ENCODE data around the gene MED23. TPM values are rescaled to one million over a fixed set of nuclear protein-coding genes. Genes with fewer than 3 reads are reported as not detected.
A peak's percentile ranks its signal among the peaks of the same experiment; 100 is the strongest.

The MED23 gene
- 76.0 and 208 TPM in 2 replicates for total RNA-seq (2011; cell fraction: chromatin; rRNA removed; ENCODE audit: low replicate concordance)
- total RNA-seq (2011; cell fraction: nucleolus; rRNA removed): 27.5 and 37.9 TPM in 2 replicates
- total RNA-seq (2011; cell fraction: nucleoplasm; rRNA removed): 64.8 and 77.9 TPM in 2 replicates
- total RNA-seq (2014; rRNA removed): 19.7 and 20.5 TPM in 2 replicates
- 37.1 and 38.5 TPM in 2 replicates for total RNA-seq (2014; rRNA removed; fragmentation: Illumina TruSeq; extraction: Trizol)
- total RNA-seq (2015; rRNA removed; fragmentation: Illumina TruSeq; extraction: Trizol): 34.6 and 40.3 TPM in 2 replicates
- total RNA-seq (2021): 27.1 and 27.2 TPM in 2 replicates
- 61.2 and 66.2 TPM in 2 replicates for polyA plus RNA-seq (2011; rRNA removed)
- polyA plus RNA-seq (2011; cell fraction: cytosol; rRNA removed): 15.9 and 32.1 TPM in 2 replicates
- polyA plus RNA-seq (2011; cell fraction: nucleus; rRNA removed): 111 and 216 TPM in 2 replicates
- 12.4 and 12.6 TPM in 2 replicates for polyA plus RNA-seq (2012)
- 24.0 and 28.6 TPM in 2 replicates for polyA plus RNA-seq (2014; fragmentation: Illumina TruSeq; extraction: Trizol)
- 10 to 100 TPM; 13.7 to 20.0 TPM for polyA plus RNA-seq (2014; fragmentation: Nextera tagmentation; extraction: Ambion mirVana)
- 22.8 and 25.2 TPM in 2 replicates for polyA plus RNA-seq (2014; rRNA removed)
- polyA minus RNA-seq (2011; rRNA and poly(A)+ RNA removed): 83.5 and 98.6 TPM in 2 replicates
- polyA minus RNA-seq (2011; cell fraction: cytosol; rRNA and poly(A)+ RNA removed): 21.8 and 27.6 TPM in 2 replicates
- polyA minus RNA-seq (2011; cell fraction: nucleus; rRNA and poly(A)+ RNA removed): 58.7 and 124 TPM in 2 replicates
- percentile 86 among the genes with signal in this experiment for Bru-seq, nascent RNA
- BruChase-seq, experiment 1, labeled RNA remaining after a 2-hour chase: percentile 90 among the genes with signal in this experiment
- percentile 93 among the genes with signal in this experiment for BruChase-seq, experiment 2, labeled RNA remaining after a 6-hour chase
- long read RNA-seq, experiment 1, full-length matches to known transcripts: 26 of 62 reads
- long read RNA-seq, experiment 1, partial matches to known transcripts: 17 of 62 reads
- long read RNA-seq, experiment 1, other reads (novel, unspliced or antisense): 19 of 62 reads
- long read RNA-seq, experiment 2, full-length matches to known transcripts: 1 of 11 reads
- long read RNA-seq, experiment 2, partial matches to known transcripts: 2 of 11 reads
- long read RNA-seq, experiment 2, other reads (novel, unspliced or antisense): 8 of 11 reads
- long read RNA-seq, experiment 3, full-length matches to known transcripts: 3 of 12 reads
- long read RNA-seq, experiment 3, partial matches to known transcripts: 8 of 12 reads
- long read RNA-seq, experiment 3, other reads (novel, unspliced or antisense): 1 of 12 reads

GRCh38 chr6:131627724-131628682, at the start of gene MED23:
Gene MED23 (minus strand): TSS chr6:131628242. CDS start chr6:131628049, 193 bp downstream.
- Histone ChIP-seq H3K4me3 (peak within 1 kb of the TSS; percentile 73), H3K27ac (ENCODE audit: extremely low read depth, low read depth, low read length) (peak within 1 kb of the TSS; percentile 86), H3K9me3 (replicated peaks; ENCODE audit: control insufficient read depth, insufficient read depth, low read depth, low read length) (no peaks in the 10 kb centered on the region), H3K9ac (ENCODE audit: insufficient read depth in 1 of 2, low read depth in 2 of 2, low read length in 2 of 2) (peak within 1 kb of the TSS; percentile 89 to 98), H3K4me1 (replicated peaks in 1 of 2; ENCODE audit: control insufficient read depth in 2 of 2, insufficient read depth in 2 of 2, low read length in 2 of 2) (peaks cover 0 to 13% of the 10 kb centered on the region in 2 experiments; a peak in 3 of 5 replicates), H2AFZ (ENCODE audit: low read depth, low read length) (peak within 1 kb of the TSS; percentile 98), H3K36me3 (ENCODE audit: control insufficient read depth, insufficient read depth, low read length) (peaks cover 35% of the 10 kb centered on the region), H3K27me3 (ENCODE audit: control insufficient read depth in 2 of 2, insufficient read depth in 2 of 2, low read length in 2 of 2) (no peaks in the 10 kb centered on the region), H3K4me2 (ENCODE audit: insufficient read depth, low read length) (peak within 1 kb of the TSS; percentile 90), H4K20me1 (replicated peaks; ENCODE audit: control insufficient read depth, insufficient read depth, low read length) (no peaks in the 10 kb centered on the region), H3K9me1 (ENCODE audit: control insufficient read depth, insufficient read depth, low read length) (no peaks in the 10 kb centered on the region), H3K79me2 (ENCODE audit: control insufficient read depth, insufficient read depth, low read length) (peaks cover 27% of the 10 kb centered on the region)
- ChIA-PET POLR2A (interaction anchor here (0.6 to 2.6 kb wide), 15 partner anchors 9 to 1691 kb away, joined by 3 to 11 read pairs (median 4); partner anchors contain the start of genes ARG1 and ENPP3), CTCF (ENCODE audit: low intra/inter-chr PET ratio) (interaction anchor here (1.1 to 1.8 kb wide), 2 partner anchors 109 to 742 kb away, joined by 5 read pairs; no protein-coding TSS in a partner anchor)
- BruUV-seq (replicated peaks): TSS peak; percentile 58
- in situ Hi-C loops (cut with MboI) (loop anchor here (25.0 kb wide), 1 partner anchor 1184 kb away; the partner anchor contains the start of gene RPS12), intact Hi-C loops (cut with micrococcal nuclease) (loop anchor here (1.0 kb wide), 1 partner anchor 109 kb away; no protein-coding TSS in a partner anchor)
- peak; percentile 88 to 96 (median 91) for DNase-seq (ENCODE audit: extremely low read depth in 1 of 4, low spot score in 3 of 4)
- WGBS (ENCODE audit: insufficient coverage, low coverage, missing lambda C conversion rate): under 1% methylated on average over 53 of the region's 53 CpGs
- peak; percentile 84 for FAIRE-seq
- peak; percentile 96 for ATAC-seq
- TF ChIP-seq, protein P1, sequence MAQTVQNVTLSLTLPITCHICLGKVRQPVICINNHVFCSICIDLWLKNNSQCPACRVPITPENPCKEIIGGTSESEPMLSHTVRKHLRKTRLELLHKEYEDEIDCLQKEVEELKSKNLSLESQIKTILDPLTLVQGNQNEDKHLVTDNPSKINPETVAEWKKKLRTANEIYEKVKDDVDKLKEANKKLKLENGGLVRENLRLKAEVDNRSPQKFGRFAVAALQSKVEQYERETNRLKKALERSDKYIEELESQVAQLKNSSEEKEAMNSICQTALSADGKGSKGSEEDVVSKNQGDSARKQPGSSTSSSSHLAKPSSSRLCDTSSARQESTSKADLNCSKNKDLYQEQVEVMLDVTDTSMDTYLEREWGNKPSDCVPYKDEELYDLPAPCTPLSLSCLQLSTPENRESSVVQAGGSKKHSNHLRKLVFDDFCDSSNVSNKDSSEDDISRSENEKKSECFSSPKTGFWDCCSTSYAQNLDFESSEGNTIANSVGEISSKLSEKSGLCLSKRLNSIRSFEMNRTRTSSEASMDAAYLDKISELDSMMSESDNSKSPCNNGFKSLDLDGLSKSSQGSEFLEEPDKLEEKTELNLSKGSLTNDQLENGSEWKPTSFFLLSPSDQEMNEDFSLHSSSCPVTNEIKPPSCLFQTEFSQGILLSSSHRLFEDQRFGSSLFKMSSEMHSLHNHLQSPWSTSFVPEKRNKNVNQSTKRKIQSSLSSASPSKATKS (CRISPR knock-in tag; IDR thresholded peaks at IDR 0.05): no peak
- TF ChIP-seq ZBTB8A (IDR thresholded peaks at IDR 0.05; ENCODE audit: partially characterized antibody) (no peak), SAP30 (IDR thresholded peaks at IDR 0.05; ENCODE audit: borderline replicate concordance, insufficient read depth, low read depth, low read length, poor library complexity, severe bottlenecking) (peak; percentile 47), SLC30A9 (CRISPR knock-in tag; IDR thresholded peaks at IDR 0.05) (no peak), CBX5 (IDR thresholded peaks at IDR 0.05; ENCODE audit: borderline replicate concordance, low read depth) (peak; percentile 76; the same call in 1 of the 2 replicates), ESRRA (IDR thresholded peaks at IDR 0.05; ENCODE audit: borderline replicate concordance, low read depth) (peak; percentile 93), ZC3H4 (CRISPR knock-in tag; IDR thresholded peaks at IDR 0.05; ENCODE audit: borderline replicate concordance) (no peak), ETV5 (CRISPR knock-in tag; IDR thresholded peaks at IDR 0.05; ENCODE audit: low read depth) (peak; percentile 93), GABPA (tag; conservative IDR thresholded peaks at IDR 0.05; ENCODE audit: low read depth) (peak; percentile 100), MXI1 (IDR thresholded peaks at IDR 0.05; ENCODE audit: low read depth, low read length) (peak; percentile 47), HNRNPUL1 (IDR thresholded peaks at IDR 0.05; ENCODE audit: low read length) (no peak)
- TF ChIP-seq, protein P2, sequence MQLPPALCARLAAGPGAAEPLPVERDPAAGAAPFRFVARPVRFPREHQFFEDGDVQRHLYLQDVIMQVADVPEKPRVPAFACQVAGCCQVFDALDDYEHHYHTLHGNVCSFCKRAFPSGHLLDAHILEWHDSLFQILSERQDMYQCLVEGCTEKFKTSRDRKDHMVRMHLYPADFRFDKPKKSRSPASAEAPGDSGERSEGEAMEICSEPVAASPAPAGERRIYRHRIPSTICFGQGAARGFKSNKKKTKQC (CRISPR knock-in tag; IDR thresholded peaks at IDR 0.05): peak; percentile 81; the same call in 1 of the 2 replicates
